HS-5 (cell line): Measurements from ENCODE around the gene CCDC154.

Experiments used
- DNase-seq: peaks from one replicate; pipeline ENCODE4 v3.0.0-alpha.2; 2012; ENCODE audit warnings: low read depth

Gene CCDC154

DNA sequence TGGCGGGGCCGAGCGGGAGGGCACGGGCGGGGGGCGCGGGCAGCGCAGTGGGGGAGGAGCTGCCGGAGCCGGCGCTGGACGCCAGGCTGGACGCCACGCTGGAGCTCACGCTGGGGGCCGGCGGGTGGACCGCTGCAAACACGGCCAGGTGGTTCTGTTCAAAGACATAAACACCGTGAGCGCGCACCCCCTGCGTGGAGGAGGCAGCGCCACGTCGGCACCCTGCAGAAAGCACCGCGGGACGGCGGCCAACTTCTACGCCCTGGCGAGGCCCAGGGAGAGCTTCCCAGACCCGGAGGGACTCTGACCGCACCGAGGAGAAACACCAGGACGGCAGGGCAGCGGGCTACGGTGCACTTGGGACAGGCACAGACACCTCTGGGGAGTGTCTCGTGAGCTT, 59.1 kb downstream of the CCDC154 start:
- DNase-seq: no peak
